GM21717 (cell line): ENCODE results near the gene MCOLN1.
"Not testable (repeated sequence)": the region's sequence is repeated elsewhere in the genome, so short reads cannot be mapped to it uniquely, and the experiment has no call there.

Source experiments
- ATAC-seq: cut with Tn5 transposase; IDR thresholded peaks from one replicate; pipeline ENCODE4 v1.9.1; 2021; ENCODE audit warnings: mild to moderate bottlenecking, moderate library complexity; ENCODE audit not compliant: unreplicated experiment

MCOLN1 gene

GRCh38 chr19:7565332-7565731, 42.9 kb downstream of the MCOLN1 start:
- ATAC-seq = no peak

- ATAC-seq = no peak
Measured at GRCh38 chr19:7570761-7571160, 48.3 kb downstream of the MCOLN1 start.

GRCh38 chr19:7575434-7576040, 53.1 kb downstream of the MCOLN1 start:
- ATAC-seq = no peak

- not testable (repeated sequence) for ATAC-seq
Measured at GRCh38 chr19:7577422-7577821, 55.0 kb downstream of the MCOLN1 start.

- no peak for ATAC-seq
Measured at GRCh38 chr19:7578127-7578526, 55.7 kb downstream of the MCOLN1 start.

- no peak for ATAC-seq
Measured at GRCh38 chr19:7579182-7579581, 56.8 kb downstream of the MCOLN1 start.

- ATAC-seq = no peak
Measured at GRCh38 chr19:7582446-7582845, 60.0 kb downstream of the MCOLN1 start.
